Endothelial cell of umbilical vein (primary cell): ENCODE measurements around the gene OXNAD1. TPM values are rescaled to one million over a fixed set of nuclear protein-coding genes. Genes with fewer than 3 reads are reported as not detected.

Experiments
- BruUV-seq: library from RNA; stranded (reverse); fragments of 400-500 nt; replicated peaks from 2 replicates; lab custom pipeline; 2021; lab: Mats Ljungman, UMichigan
- CTCF ChIA-PET: fragments of 300-600, 350-600 bp; sonication (Branson Sonifier 250); formaldehyde crosslinking; loops from one replicate; lab custom pipeline; 2021; ENCODE audit warnings: antibody characterized with exemption, inconsistent platforms; lab: Charles Lee
- POLR2A ChIA-PET: fragments of 300-600, 350-600 bp; sonication (Branson Sonifier 250); formaldehyde crosslinking; loops from one replicate; lab custom pipeline; 2021; ENCODE audit warnings: antibody characterized with exemption, inconsistent platforms; lab: Charles Lee
- DNase-seq: peaks from one replicate; pipeline ENCODE4 v3.0.0-alpha.2; 2011; ENCODE audit warnings: low read depth, low spot score
- FAIRE-seq: peaks from 2 replicates; lab custom pipeline; 2011; peaks lifted over from hg19 to GRCh38; lab: Jason Lieb, UNC
- H2AFZ ChIP-seq: 2 replicates; pipeline ENCODE4 v1.6.0; 2012; ENCODE audit warnings: low read depth, low read length, control low read depth, inconsistent platforms
- H3K27ac ChIP-seq: 2 replicates; pipeline ENCODE4 v1.5.1; 2011; ENCODE audit warnings: low read depth, mild to moderate bottlenecking, control low read depth, low read length, moderate library complexity; ENCODE audit not compliant: insufficient read depth
- H3K27me3 ChIP-seq, 2 experiments: 2 replicates each; pipeline versions ENCODE4 v1.6.0 to v1.6.1; 2011; ENCODE audit warnings: low read length in 2 of 2, mixed read lengths in 1 of 2; ENCODE audit not compliant: control insufficient read depth in 2 of 2, insufficient read depth in 2 of 2
- H3K36me3 ChIP-seq, 2 experiments: 2 replicates in 1 of 2; 3 replicates in 1 of 2; pipeline ENCODE4 v1.5.1; 2011; ENCODE audit warnings: low read length in 2 of 2, mild to moderate bottlenecking in 1 of 2, moderate library complexity in 1 of 2; ENCODE audit not compliant: control insufficient read depth in 2 of 2, insufficient read depth in 2 of 2; ENCODE audit errors: extremely low read depth in 1 of 2
- H3K4me1 ChIP-seq: 3 replicates; pipeline ENCODE4 v1.5.1; 2011; ENCODE audit warnings: mild to moderate bottlenecking, low read length; ENCODE audit not compliant: control insufficient read depth, insufficient read depth; ENCODE audit errors: extremely low read depth
- H3K4me2 ChIP-seq: 2 replicates; pipeline ENCODE4 v1.6.1; 2011; ENCODE audit warnings: low read length, control low read depth, mixed read lengths; ENCODE audit not compliant: insufficient read depth
- H3K4me3 ChIP-seq, 3 experiments: fragments of 200-600 bp in 1 of 3; sonication (generic), shearing (Covaris generic) in 1 of 3; replicated peaks in 1 of 3; 2 replicates each; pipeline ENCODE4 v1.5.1; 2011 to 2016; ENCODE audit warnings: control low read depth in 3 of 3, low read length in 3 of 3, mild to moderate bottlenecking in 2 of 3, inconsistent platforms in 1 of 3, low read depth in 1 of 3, moderate library complexity in 1 of 3; ENCODE audit not compliant: insufficient read depth in 1 of 3
- H3K79me2 ChIP-seq: 2 replicates; pipeline ENCODE4 v1.6.0; 2012; ENCODE audit warnings: low read length, inconsistent platforms; ENCODE audit not compliant: control insufficient read depth, insufficient read depth
- H3K9ac ChIP-seq: replicated peaks from 2 replicates; pipeline ENCODE3; 2011; ENCODE audit warnings: low read length, control low read depth; ENCODE audit not compliant: insufficient read depth; ENCODE audit errors: extremely low read depth
- H3K9me1 ChIP-seq: replicated peaks from 3 replicates; pipeline ENCODE4 v1.6.0; 2011; ENCODE audit warnings: mild to moderate bottlenecking, low read length; ENCODE audit not compliant: control insufficient read depth, insufficient read depth; ENCODE audit errors: extremely low read depth
- H3K9me3 ChIP-seq: replicated peaks from 2 replicates; pipeline ENCODE4 v1.5.1; 2012; ENCODE audit warnings: low read length, inconsistent platforms; ENCODE audit not compliant: control insufficient read depth, insufficient read depth
- H4K20me1 ChIP-seq: replicated peaks from 2 replicates; pipeline ENCODE3; 2011; ENCODE audit warnings: mild to moderate bottlenecking, low read length; ENCODE audit not compliant: control insufficient read depth, insufficient read depth; ENCODE audit errors: extremely low read depth
- CTCF ChIP-seq, 2 donors: IDR thresholded peaks; 1 replicate in 1 of 2; 2 replicates in 1 of 2; pipeline ENCODE4 v1.5.1; 2011; ENCODE audit warnings: low read length in 2 of 2, mild to moderate bottlenecking in 2 of 2, moderate library complexity in 2 of 2, control low read depth in 1 of 2, inconsistent platforms in 1 of 2, low read depth in 1 of 2; ENCODE audit not compliant: insufficient read depth in 1 of 2; ENCODE audit errors: extremely low read depth in 1 of 2
- EZH2 ChIP-seq: IDR thresholded peaks from 2 replicates; pipeline ENCODE4 v1.6.1; 2012; ENCODE audit warnings: borderline replicate concordance, low read depth, mild to moderate bottlenecking, moderate library complexity, low read length, inconsistent platforms; ENCODE audit not compliant: severe bottlenecking
- FOS ChIP-seq: IDR thresholded peaks from 2 replicates; pipeline ENCODE4 v1.6.1; 2011; ENCODE audit warnings: mild to moderate bottlenecking, low read length, moderate library complexity, borderline replicate concordance; ENCODE audit not compliant: insufficient read depth
- GATA2 ChIP-seq: IDR thresholded peaks from 2 replicates; pipeline ENCODE4 v1.7.0; 2011; ENCODE audit warnings: low read depth, mild to moderate bottlenecking, moderate library complexity, mixed read lengths, low read length; ENCODE audit not compliant: insufficient read length, insufficient read depth
- JUN ChIP-seq: IDR thresholded peaks from 2 replicates; pipeline ENCODE4 v1.6.1; 2011; ENCODE audit warnings: borderline replicate concordance, low read depth; ENCODE audit not compliant: insufficient read length, insufficient read depth
- MAX ChIP-seq: IDR thresholded peaks from 2 replicates; pipeline ENCODE4 v1.6.1; 2011; ENCODE audit not compliant: insufficient read depth, insufficient read length
- MYC ChIP-seq: IDR thresholded peaks from one replicate; pipeline ENCODE4 v1.6.1; 2011; ENCODE audit warnings: mild to moderate bottlenecking, low read depth, low read length
- POLR2A ChIP-seq: IDR thresholded peaks from 2 replicates; pipeline ENCODE4 v1.6.1; 2012; ENCODE audit warnings: low read depth, mild to moderate bottlenecking, control low read depth, low read length
- POLR2AphosphoS5 ChIP-seq: IDR thresholded peaks from 2 replicates; pipeline ENCODE4 v1.6.1; 2012; ENCODE audit warnings: low read depth, mild to moderate bottlenecking, control low read depth, low read length, moderate library complexity; ENCODE audit not compliant: insufficient read depth
- dilution Hi-C: fragments of 300-500 bp; cut with MboI; formaldehyde crosslinking; loops from one replicate; pipeline ENCODE4 v1.15.0; 2019; ENCODE audit warnings: low sequenced_read_pairs; ENCODE audit not compliant: extremely low pct_ligation_motif_present
- intact Hi-C: fragments of 100-400 bp; cut with micrococcal nuclease; formaldehyde crosslinking; loops from one replicate; pipeline ENCODE4 v1.10.0; 2022
- polyA plus RNA-seq, 4 experiments: library from polyadenylated mRNA; depleted of rRNA in 3 of 4; stranded (reverse) in 3 of 4; unstranded in 1 of 4; fragments of >200 nt; gene quantifications; 2 replicates each; pipeline versions ENCODE4 v1.2.1 to v1.2.3, GENCODE V29; 2011 to 2012; ENCODE audit warnings: missing spikeins in 1 of 4
- total RNA-seq: library from RNA; stranded (reverse); gene quantifications from 2 replicates; pipeline ENCODE4 v1.2.3, GENCODE V29; 2021

OXNAD1 gene
- total and polyA plus RNA-seq, 2 donors (not counting 3 experiments of a cell fraction or from before 2014, with no cell fraction given): 5.5 to 9.7 TPM

- H3K4me2 ChIP-seq: no peak overlapping the region
- POLR2A ChIA-PET: no interaction called here
- no peak overlapping the region for H3K9ac ChIP-seq
- TF ChIP-seq FOS (no peak), POLR2AphosphoS5 (no peak), MAX (no peak), MYC (no peak), JUN (no peak), GATA2 (no peak), POLR2A (no peak), EZH2 (no peak), CTCF (IDR thresholded peaks at IDR 0.05; ENCODE audit: extremely low read depth in 1 of 2, insufficient read depth in 1 of 2, low read depth in 1 of 2, low read length in 2 of 2) (no peak)
- no peaks in the 10 kb centered on the region for H3K9me1 ChIP-seq
- H3K9me3 ChIP-seq: no peaks in the 10 kb centered on the region
- BruUV-seq: no TSS peak
- FAIRE-seq: no peak
- H3K4me1 ChIP-seq: no peaks in the 10 kb centered on the region
- dilution Hi-C loops (no loop called here), intact Hi-C loops (no loop called here)
- peaks cover 0 to 2% of the 10 kb centered on the region in 2 experiments for H3K36me3 ChIP-seq
- H3K27me3 ChIP-seq: no peaks in the 10 kb centered on the region
- CTCF ChIA-PET: no interaction called here
- H4K20me1 ChIP-seq: no peaks in the 10 kb centered on the region
- H3K27ac ChIP-seq: no peak overlapping the region
- DNase-seq: no peak
- H3K4me3 ChIP-seq: no peak overlapping the region
- no peaks in the 10 kb centered on the region for H3K79me2 ChIP-seq
- no peak overlapping the region for H2AFZ ChIP-seq
These were observed 78.1 kb downstream of the OXNAD1 start for GRCh38 chr3:16343101-16343500.
